T-helper 2 cell (primary cell): ENCODE measurements around the gene IDH2.
"Not testable (repeated sequence)": the region's sequence is repeated elsewhere in the genome, so short reads cannot be mapped to it uniquely, and the experiment has no call there.

ENCODE experiments used
- DNase-seq, 5 experiments: peaks; one replicate each; pipeline versions ENCODE4 v3.0.0 to v3.0.0-alpha.2; 2012 to 2022

IDH2 gene

DNA sequence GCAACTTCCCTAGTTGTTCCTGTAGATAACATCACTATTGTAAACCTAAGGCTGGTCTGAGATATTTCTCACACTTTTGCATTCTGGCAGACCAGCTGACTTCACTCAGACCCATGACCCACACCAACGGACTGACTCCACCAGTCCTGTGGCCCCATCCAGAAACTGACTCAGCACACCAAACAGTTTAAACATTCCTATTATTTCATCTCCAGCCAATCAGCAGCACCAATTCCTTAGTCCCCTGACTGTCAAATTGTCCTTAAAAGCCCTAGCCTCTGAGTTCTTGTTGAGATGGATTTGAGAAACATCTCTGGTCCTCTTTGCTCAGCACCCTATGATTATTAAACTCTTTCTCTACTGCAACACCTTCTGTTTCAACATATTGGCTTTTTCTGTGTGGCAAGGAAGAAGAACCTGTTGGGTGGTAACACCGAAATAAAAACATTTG is 12.2 kb upstream of the IDH2 start:
- DNase-seq, result no peak

DNA sequence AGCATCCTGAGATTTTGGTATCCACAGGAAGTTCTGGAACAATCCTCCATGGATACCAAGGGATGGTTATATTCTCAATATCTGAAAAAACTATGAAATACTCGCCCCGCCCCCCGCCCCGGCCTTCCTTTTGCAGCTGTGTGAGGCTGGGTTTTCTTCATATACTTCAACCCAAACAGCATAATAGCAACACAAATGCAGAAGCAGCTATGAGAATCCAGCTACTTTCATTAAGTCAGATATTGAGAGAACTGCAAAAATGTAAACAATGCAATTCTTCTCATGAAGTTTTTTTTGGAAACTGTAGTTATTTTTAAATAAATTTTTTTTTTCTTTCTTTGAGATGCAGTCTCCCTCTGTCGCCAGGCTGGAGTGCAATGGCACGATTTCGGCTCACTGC is 10.9 kb upstream of the IDH2 start:
- DNase-seq, result no peak

DNA sequence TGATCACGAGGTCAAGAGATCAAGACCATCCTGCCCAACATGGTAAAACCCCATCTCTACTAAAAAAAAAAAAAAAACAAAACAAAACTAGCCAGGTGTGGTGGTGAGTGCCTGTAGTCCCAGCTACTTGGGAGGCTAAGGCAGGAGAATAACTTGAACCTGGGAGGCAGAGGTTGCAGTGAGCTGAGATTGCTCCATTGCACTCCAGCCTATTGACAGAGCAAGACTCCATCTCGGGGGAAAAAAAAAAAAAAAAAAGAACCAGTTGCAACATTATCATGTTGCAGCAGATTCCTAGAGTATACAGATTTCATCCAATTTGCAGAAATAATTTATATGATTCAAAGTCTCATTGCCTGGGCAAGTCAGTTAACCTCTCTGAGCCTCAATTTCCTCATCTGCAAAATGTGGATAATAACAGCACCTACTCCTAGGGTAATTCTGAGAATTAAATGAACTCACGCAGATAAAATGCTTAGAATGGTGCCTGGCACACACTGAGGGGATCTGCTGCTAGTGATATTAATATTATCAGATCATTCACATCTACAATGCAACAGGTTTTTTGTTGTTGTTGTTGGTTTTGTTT is 7.0 kb upstream of the IDH2 start:
- not testable (repeated sequence) for DNase-seq

DNA sequence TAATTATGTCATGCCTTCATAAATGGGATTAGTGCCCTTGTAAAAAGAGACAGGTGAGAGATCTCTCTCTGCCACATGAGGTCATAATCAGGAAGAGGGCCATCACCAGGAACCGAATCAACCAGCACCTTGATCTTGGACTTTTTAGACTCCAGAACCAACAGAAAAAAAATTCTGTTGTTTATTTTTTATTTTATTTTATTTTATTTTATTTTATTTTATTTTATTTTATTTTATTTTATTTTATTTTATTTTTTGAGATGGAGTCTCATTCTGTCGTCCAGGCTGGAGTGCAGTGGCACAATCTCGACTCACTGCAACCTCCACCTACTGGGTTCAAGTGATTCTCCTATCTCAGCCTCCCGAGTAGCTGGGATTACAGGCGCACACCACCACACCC is 5.8 kb upstream of the IDH2 start:
- DNase-seq, result not testable (repeated sequence)

DNA sequence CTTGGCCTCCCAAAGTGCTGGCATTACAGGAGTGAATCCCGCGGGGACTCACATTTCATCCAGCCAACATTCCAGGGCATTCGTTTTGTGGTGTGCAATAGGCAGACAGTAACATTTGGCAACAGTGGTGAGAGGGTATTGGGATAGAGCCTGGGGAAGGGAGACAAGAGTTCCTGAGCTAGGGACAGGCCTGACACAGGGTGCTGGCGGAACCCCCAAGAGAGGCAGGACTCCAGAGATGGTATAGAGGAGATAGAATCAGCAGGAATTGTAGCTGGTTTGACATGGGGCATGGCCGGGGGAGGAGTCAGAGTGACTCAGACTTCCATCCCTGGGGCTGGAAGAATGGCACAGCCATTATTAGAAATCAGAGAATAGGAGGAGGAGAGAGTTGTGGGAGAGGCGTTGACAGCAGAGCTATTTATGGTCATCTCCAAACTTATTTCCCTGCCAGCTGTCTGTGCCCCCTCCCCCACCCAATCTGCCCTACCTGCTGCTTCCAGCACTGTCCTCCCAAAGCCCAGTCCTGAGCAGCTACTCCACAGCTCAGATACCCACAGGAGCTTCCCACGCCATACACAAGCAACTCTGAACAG is 4.4 kb upstream of the IDH2 start:
- DNase-seq, result no peak

DNA sequence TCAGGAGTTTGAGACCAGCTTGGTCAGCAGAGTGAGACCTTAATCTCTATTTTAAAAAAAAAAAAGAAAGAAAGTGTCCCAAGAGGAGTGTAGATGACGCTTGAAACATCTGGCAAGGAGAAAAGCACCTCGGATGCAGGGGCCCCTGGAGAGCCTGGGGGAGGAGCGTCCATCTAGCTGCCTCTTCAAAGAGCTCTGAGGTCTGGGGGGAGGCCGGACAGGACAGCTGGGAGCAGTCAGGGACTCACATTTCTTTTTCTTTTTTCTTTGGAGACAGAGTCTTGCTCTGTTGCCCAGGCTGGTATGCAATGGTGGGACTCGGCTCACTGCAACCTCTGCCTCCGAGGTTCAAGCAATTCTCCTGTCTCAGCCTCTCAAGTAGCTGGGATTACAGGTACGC is 3.3 kb upstream of the IDH2 start:
- DNase-seq, result no peak

DNA sequence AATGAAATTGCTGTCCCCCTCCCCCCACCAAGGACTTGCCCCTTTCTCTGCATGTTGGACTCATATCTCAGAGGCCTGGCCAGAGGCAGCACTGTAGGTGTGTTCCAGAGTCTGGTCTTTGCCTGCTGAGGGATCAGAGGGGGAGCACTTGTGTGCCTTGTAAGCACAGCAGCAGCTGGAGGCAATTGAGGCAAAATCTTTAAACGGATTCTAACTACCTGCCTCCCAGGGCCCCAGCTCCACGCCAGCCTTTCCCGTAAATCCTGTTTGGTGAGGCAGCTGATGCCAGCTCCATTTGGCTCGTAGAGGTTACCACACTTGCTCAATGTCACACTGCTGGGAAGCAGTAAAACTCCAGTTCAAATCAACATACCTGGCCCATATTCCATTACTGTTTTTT is 2.3 kb upstream of the IDH2 start:
- DNase-seq, result no peak

DNA sequence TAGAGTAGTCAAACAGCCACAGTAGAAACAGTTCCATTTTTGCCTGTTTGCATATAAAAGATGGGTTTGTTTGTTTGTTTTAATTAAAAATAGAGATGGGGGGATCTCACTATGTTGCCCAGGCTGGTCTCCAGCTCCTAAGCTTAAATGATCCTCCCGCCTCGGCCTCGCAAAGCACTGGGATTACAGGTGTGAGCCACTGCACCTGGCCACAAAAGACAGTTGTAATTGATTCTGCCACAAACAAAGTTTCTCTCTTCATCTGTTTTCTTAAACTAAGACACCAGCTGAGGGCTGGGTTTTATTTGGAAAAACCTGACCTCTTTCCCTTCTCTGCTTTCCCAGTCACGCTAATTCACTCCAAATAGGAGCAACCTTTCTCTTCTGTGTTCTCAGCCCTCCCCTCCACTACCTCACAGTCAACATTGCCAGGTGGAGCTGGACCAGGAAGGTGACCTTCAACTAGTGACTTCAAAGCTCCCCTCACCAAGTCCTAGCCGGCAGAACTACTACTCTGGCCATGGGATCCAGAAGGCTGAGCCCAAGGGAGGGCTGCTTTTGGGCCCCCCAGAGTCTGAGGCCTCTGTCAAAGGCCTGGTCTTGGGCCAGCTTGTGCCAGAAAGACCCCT is 1.5 kb upstream of the IDH2 start:
- DNase-seq, result no peak

DNA sequence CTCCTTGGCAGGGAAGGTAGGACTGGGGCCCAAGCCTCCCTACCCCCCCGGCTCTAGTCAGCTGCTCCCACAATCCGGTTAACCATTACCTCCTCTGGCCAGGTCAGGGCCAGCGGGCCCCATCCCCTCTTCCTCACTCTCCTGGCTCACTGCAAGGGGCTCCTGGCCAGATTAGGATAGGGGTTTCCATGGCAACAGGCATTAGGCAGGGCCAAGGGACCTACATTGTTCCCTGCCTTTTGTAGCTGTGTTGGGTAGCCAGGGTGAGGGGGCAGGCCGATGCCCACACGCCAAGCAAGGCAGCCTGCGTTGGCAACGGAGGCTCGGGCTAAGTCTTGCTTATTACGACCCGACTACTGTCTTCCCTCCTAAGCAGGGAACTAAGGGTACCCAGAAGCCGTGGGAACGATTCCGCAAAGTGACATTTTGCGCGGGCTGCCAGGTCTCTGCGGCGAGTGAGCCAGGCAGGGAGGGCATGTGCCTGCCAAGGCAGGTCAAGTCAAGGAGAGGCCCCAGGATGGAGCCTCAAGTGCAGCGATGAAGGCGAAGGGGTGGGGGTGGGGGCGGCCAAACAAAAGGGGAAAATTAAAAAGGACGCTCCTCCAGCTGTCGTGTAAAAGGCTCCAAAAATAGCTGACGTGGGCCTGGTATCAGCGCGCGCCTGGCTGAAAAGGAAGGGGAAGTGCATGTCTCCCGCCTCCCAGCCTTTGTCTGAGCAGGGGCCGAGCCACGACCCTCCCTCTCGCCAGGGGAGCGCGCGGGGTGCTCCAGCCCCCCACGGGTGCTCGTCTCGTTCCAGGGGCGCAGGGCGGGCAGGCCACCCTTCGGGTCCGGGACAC is 919 bp downstream of the IDH2 start:
- peak in 1 of 5 experiments; percentile 58 for DNase-seq

DNA sequence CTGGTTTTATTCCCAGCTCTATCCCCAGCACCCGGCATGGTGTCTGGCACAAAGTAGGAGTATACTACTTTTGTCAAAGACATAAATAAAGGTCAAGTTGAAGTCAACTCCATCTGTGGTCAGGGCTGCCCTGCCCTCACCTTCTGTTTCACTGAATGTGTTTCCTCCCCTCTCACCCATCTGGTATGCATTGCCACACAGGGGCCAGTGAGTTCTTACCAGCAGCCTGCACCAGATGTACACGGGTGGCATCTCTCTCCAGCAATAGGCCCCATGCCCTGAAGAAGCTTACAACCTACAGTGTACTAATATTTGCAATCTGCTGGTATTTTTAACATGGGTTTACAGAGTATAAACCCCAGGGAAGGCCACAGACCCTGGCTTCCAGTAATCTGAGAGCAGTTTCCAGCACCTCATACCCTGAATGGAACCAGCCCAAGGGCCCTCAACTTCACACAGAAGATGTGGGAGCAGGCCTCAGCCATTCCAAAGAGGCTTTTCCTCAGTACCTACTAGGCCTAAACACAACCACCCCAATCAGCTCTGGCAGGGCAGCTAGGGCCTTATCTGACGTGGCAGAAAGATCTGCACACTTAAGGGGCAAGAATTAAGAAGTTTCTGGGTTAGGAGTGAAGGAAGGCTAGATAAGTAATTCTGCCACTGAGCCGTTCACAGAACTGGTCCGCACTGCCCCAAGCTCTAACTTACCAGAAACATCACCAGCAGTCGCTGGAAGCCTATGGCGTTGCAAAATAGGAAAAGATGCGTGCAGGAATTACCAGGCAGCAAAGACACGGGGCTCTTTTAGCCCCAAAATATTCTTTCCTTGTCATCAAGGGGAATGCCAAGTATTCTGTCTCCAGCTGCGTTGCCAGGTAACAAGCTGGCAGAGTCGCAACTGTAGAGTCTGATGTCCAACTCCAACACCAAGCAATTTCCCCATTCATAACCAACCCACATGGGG is 2.1 kb downstream of the IDH2 start:
- DNase-seq, result peak in 1 of 5 experiments; percentile 70

DNA sequence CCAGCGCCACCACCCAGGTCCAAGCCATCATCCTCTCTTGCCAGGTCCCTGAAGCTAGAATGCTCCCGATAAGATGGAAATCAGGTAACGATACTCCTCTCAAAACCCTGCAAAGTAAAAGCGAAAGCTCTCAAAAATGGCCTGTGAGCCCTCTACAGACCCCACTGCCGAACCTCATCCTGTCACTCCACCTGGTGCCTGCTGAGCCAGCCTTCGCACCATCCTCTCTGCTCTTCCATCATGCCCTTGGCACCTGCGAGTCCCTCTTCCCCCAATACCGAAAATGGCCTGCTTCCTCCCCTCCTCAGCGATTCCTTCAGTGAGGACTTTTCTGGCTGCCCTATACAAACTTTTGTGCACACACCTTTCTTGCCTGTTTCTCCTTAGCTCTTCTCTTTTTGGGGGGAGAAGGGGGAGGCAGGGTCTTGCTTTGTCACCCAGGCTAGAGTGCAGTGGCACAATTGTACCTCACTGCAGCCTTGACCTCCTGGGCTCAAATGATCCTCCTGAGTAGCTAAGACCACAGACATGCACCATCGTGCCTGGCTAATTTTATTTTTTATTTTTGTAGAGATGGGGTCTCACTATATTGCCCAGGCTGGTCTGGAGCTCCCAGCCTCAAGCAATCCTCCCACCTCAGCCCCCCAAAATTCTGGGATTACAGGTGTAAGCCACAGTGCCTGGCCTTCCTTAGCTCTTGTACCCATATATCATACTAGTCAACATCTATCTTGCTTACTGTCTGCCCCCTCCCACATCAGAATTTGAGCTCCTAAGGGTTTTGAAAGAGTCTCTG is 3.0 kb downstream of the IDH2 start:
- DNase-seq, result peak in 3 of 5 experiments; percentile 23 to 80 (median 60)

DNA sequence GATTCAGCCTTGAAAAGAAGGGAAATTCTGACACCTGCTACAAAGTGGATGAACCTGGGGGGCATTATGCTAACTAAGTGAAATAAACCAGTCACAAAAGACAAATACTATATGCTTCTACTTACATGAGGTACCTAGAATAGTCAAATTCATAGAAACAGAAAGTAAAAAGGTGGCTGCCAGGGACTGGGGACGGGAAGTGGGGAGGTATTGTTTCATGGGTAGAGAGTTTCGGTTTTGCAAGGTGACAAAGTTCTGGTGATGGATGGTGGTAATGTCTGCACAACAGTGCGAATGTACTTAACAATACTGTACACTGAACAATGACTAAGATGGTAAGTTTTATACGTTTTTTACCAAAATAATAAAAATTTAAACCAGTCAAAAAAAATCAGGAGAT is 4.8 kb downstream of the IDH2 start:
- DNase-seq, result peak in 4 of 5 experiments; percentile 30 to 97 (median 58)

DNA sequence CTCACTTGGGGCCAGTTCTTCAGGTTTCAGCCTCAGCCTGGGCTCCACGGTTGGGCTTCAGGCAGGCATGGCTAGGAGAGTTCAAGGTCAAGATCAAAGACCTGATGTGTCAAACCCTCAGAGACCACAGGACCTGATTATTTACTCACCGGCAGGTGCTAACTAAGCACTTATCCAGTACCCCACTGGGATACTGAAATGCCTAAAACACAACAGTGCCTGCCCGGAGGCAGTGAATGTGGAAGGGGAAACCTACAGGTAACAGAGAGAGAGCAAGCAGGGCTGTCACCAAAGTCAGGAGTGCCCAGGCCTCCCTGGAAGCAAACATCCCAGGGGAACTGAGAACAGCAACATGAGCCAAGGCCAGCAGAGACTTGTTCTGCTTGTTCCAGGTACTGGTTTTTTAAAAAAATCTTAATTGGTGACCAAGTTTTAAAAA is 6.7 kb downstream of the IDH2 start:
- peak in 2 of 5 experiments; percentile 36 to 69 for DNase-seq

DNA sequence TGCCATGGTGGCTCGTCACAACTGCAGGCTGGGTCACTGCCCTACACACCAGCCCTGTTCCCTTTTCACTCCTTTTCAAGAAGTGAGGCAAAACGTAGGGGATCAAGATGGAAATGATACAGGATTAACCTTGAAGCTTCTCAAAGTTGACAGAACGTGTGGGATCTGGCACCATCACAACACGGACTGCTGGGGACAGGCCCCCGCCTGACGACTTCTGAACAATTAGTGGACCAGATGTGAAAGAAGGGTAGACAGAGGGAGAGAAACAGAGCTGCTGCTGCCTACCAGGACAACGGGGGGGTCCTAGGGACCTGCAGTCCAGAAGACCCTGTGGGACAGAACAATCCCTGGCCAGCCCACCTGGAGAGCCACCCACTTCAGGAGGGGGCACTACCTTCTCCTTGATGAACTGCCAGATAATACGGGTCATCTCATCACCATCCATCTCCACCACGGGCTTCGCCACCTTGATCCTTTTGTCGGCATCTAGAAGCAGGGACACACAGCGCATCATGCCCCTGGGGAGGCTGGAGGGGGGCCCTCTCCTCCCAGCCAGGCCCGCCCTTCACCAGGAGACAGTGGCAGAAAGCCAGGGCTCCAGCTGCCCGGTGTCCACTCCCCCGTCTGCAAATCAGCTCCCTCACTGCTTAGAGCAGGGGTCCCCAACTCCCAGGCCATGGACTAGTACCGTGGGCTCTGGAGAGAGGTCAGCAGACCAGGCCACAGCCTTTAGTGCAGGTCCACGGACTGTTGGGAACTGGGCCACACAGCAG is 10.9 kb downstream of the IDH2 start:
- no peak for DNase-seq

DNA sequence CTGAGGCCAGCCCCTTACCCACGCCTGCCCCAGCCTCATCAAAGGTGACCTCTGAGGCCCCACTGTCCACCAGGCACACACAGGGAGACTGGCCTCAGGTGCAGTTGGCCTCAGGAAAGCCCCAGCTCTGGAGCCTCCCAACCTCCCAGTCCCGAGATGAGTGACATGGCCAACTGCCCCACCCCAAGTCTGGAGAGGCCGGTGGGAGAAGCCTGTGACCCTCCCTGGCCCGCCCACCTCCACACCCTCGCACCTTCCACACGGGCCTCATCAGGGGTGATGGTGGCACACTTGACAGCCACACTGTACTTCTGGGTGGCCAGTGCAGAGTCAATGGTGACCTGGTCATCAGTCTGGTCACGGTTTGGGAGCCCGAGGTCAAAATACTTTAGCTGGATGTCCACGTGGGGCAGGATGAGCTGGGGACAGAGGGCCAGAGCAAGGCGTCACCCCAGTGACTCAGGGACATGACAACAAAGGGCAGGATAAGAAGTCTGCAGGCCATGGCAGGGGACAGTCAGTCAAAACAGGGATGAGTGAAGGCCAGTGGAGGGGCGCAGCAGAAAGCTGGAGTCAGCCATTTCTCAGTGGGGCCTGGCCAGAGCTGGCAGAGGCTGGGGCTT is 11.9 kb downstream of the IDH2 start:
- no peak for DNase-seq

DNA sequence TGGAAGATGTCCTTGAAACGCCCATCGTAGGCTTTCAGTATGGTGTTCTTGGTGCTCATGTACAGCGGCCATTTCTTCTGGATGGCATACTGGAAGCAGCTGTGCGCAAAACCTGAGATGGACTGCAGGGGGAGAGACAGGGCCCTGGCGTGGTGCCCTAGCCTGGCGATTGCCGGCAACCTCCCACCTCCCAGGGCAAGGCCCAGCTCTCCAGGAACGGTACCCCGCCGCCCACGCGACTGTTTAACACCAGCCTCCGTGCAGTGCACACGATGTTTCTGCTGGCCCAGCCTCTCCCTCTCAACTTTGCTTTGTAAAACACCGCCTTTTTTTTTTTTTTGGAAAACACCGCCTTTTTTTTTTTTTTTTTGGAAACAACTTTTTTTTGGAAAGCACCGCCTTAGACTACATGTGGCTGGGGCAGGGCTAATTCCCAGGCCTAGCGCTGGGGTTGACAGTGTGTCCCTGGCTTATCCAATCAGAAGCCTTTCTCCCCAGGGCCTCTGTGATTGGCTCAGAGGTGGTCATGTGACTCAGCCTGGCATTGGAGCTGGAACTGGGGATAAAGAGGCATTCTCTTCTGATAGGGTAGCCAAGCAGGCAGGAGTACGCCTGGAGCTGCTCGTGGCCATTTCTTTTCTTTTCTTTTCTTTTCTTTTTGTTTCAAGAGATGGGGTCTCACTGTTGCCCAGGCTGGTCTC is 14.7 kb downstream of the IDH2 start:
- DNase-seq, result peak in 1 of 5 experiments; percentile 50

DNA sequence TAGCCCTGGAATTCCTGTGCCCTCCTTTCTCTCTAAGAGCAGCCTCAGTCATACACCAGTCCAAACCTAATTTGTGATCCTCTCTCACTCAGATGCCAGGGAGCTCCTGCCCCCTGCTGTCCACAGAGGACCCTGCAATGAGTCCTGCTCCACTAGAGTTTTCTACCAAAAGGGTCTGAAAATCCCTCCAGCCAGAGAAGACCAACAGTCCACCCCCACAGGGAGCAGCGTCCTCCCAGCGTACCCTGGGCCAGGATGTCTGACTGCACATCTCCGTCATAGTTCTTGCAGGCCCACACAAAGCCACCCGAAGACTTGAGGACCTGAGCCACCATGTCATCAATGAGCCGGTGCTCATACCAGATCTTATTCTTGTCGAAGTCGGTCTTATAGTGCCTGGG is 15.4 kb downstream of the IDH2 start:
- peak in 3 of 5 experiments; percentile 30 to 59 (median 50) for DNase-seq

DNA sequence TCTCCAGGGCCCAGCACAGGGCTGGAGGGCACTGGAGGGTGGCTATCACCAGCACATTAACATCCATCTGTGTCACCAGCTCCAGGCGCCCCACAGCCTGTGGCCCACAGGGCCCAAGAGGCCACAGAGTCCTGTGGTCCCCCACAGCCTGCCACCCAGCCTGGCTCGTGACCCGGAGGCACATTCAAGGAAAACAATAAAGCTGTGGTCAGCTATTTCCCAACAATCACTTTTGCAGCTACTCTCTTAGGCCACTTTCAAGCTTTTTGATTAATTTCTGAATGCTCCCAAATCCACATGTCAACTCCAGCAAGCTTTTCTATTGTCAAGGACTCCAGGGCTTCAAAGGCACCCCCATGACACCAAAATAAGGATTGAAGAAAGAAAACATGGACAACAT is 16.7 kb downstream of the IDH2 start:
- DNase-seq, result no peak

DNA sequence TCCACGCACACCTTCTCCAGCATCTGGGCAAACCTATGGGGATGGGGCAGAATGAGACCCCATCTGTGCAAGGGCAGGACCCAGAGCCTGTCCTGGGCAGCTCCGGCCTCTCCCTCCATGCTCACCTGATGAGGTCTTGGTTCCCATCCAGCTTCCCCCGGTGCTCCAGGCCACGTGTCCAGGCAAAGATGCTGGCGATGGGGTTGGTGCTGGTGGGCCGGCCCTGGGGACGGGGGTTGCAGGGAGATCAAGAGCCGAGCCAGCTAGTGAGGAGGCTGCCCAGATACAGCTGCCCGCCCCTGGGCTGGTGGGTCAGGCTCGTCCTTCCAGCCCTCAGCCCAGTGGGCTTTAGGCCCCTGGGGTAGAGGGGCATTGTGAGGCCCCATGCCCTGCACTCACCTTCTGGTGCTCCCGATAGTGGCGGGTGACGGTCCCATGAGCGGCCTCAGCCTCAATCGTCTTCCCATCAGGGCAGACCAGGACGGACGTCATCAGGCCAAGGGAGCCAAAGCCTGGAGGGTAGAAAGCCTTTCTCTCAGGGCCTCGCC is 17.3 kb downstream of the IDH2 start:
- no peak for DNase-seq
